HFFc6 (cell line): ENCODE measurements around the gene ABTB2. TPM values are rescaled to one million over a fixed set of nuclear protein-coding genes. Genes with fewer than 3 reads are reported as not detected.

Experiments
- DNase-seq: peaks from one replicate; pipeline ENCODE4 v3.0.0-alpha.2; 2018
- H3K27ac Mint-ChIP-seq: 2 replicates; pipeline ENCODE4 v1.8.0; 2020; ENCODE audit warnings: mild to moderate bottlenecking, mixed read lengths
- H3K27me3 Mint-ChIP-seq: 2 replicates; pipeline ENCODE4 v1.8.0; 2021; ENCODE audit warnings: mild to moderate bottlenecking, moderate library complexity, mixed read lengths; ENCODE audit not compliant: insufficient read depth
- H3K36me3 Mint-ChIP-seq: 2 replicates; pipeline ENCODE4 v1.8.0; 2021; ENCODE audit warnings: low read depth, mixed read lengths
- H3K4me1 Mint-ChIP-seq: 2 replicates; pipeline ENCODE4 v1.8.0; 2020; ENCODE audit warnings: low read depth, mixed read lengths
- H3K4me3 Mint-ChIP-seq: 2 replicates; pipeline ENCODE4 v1.8.0; 2020; ENCODE audit warnings: mild to moderate bottlenecking, moderate library complexity, mixed read lengths
- H3K9me3 Mint-ChIP-seq: 2 replicates; pipeline ENCODE4 v1.8.0; 2020; ENCODE audit warnings: mild to moderate bottlenecking, mixed read lengths
- total RNA-seq, 6 experiments: library from RNA; stranded (reverse); fragmentation: NEBNext Ultra II Directional; extraction: Animal tissue kit (Norgen Biotek cat#: 25700); gene quantifications; 2 replicates in 1 of 6; 3 replicates in 5 of 6; pipeline ENCODE4 v1.2.3, GENCODE V29; 2021
- TF ChIP-seq, protein P1 (sequence below): fragments of 200-600 bp; sonication (generic); IDR thresholded peaks from 2 replicates; pipeline ENCODE4 v1.5.0; 2021; ENCODE audit warnings: antibody characterized with exemption, mild to moderate bottlenecking

The ABTB2 gene
- total RNA-seq, 6 experiments from 2014 or later, result 2.5 to 3.6 (median 2.8) TPM

DNA sequence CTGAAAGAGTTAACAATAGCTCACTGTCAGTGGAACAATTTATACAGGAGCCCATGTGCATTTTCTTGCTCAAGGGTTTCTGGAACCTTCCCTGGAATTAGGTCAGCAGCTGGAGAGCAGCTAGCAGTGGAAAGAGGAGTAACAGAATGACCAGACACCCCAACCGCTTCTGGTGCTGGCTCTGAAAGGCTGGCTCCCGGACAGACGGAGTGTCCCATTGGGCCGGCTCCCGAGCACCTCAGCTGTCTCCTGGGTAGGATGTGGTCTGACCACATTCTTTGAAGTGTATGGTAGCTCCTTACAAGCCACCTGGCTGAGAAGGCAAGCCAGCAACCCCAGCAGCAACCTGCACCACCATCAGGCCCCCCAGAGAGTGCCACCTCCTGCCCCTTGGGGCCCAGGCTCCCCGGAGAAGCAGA, 44.7 kb downstream of the ABTB2 start:
- Mint-ChIP-seq H3K27ac (no peak overlapping the region), H3K9me3 (no peaks in the 10 kb centered on the region), H3K4me3 (no peak overlapping the region), H3K4me1 (peaks cover 17% of the 10 kb centered on the region), H3K27me3 (peaks cover 26% of the 10 kb centered on the region), H3K36me3 (no peaks in the 10 kb centered on the region)
- TF ChIP-seq, protein P1, sequence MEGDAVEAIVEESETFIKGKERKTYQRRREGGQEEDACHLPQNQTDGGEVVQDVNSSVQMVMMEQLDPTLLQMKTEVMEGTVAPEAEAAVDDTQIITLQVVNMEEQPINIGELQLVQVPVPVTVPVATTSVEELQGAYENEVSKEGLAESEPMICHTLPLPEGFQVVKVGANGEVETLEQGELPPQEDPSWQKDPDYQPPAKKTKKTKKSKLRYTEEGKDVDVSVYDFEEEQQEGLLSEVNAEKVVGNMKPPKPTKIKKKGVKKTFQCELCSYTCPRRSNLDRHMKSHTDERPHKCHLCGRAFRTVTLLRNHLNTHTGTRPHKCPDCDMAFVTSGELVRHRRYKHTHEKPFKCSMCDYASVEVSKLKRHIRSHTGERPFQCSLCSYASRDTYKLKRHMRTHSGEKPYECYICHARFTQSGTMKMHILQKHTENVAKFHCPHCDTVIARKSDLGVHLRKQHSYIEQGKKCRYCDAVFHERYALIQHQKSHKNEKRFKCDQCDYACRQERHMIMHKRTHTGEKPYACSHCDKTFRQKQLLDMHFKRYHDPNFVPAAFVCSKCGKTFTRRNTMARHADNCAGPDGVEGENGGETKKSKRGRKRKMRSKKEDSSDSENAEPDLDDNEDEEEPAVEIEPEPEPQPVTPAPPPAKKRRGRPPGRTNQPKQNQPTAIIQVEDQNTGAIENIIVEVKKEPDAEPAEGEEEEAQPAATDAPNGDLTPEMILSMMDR, result no peak
- DNase-seq, result no peak

DNA sequence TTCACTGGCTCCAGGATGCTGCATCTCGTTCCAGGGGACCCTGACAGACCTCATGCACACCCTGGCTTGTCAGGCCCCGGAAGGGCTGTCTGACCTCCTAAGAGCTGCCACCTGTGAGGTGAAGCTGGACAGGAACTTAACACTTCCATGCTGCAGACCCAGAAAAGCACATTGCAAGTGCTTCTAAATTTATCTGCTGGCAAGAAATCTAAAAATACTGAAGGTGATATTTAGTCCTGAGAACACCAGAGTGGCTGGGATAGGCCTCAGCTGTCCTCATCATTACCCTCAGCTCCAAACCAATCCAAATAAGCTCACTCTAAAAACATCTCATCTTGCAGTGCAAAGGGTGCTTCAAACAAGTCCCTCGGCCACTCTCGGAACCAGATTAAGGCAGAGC, 46.7 kb downstream of the ABTB2 start:
- no peaks in the 10 kb centered on the region for H3K9me3 Mint-ChIP-seq
- H3K36me3 Mint-ChIP-seq, result no peaks in the 10 kb centered on the region
- H3K27ac Mint-ChIP-seq, result no peak overlapping the region
- H3K27me3 Mint-ChIP-seq, result peaks cover 28% of the 10 kb centered on the region
- DNase-seq, result no peak
- H3K4me1 Mint-ChIP-seq, result peaks cover 17% of the 10 kb centered on the region
- H3K4me3 Mint-ChIP-seq, result no peak overlapping the region
- TF ChIP-seq, protein P1, result no peak

DNA sequence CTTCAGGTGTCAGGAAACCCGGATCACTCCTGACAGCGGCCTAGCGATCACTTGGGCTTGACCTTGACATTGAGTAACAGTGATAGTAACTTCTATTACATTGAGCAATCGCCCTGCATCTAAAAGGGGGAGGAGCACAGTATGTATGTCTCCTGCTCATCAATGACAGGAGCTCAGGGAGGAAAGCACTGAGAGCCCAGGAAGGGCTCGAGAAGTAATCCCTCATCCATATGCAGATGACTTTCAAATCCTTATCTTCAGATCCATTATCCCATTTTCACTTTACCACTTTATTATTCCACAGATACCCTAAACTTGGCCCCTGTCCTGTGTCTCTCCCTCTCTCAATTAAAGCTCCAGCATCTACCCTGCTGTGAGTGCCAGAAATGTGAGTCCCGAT, 47.8 kb downstream of the ABTB2 start:
- no peak overlapping the region for H3K27ac Mint-ChIP-seq
- TF ChIP-seq, protein P1, result no peak
- H3K4me1 Mint-ChIP-seq, result peaks cover 24% of the 10 kb centered on the region
- DNase-seq, result no peak
- H3K4me3 Mint-ChIP-seq, result no peak overlapping the region
- H3K27me3 Mint-ChIP-seq, result peaks cover 27% of the 10 kb centered on the region
- no peaks in the 10 kb centered on the region for H3K9me3 Mint-ChIP-seq
- no peaks in the 10 kb centered on the region for H3K36me3 Mint-ChIP-seq

DNA sequence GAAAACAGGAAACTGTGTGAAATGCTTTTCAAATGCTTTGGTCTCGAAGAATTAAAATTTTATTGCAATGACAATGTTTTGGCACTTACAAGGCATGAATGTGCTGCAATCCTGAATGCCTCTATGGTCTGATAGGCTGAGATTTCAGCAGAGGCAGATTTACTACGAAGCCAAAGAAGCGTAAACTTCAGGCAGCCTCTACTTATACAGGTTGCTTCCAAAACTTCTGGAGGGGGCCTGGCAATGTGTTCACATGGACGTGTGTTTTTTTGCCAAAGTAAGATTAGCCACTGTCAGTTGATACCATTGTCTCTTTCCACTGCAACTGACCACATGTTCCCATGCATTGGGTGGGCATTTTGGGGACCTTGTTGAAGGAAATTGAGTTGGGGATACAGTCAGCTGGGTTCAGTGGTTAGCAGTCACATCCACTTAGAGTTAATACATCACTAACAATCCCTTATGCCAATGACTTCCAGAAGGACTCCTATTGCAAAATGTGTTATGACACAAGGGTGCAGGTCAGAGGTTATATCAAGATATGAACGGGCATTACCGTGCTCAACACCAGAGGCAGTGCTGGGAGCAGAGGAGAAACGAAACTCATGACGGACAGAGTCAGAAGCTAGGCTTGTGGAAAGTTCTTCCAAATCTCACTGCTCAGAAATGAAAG, 48.8 kb downstream of the ABTB2 start:
- Mint-ChIP-seq H3K36me3 (no peaks in the 10 kb centered on the region), H3K27me3 (peaks cover 23% of the 10 kb centered on the region), H3K9me3 (no peaks in the 10 kb centered on the region), H3K4me1 (peaks cover 25% of the 10 kb centered on the region), H3K27ac (no peak overlapping the region), H3K4me3 (no peak overlapping the region)
- TF ChIP-seq, protein P1, result no peak
- no peak for DNase-seq

DNA sequence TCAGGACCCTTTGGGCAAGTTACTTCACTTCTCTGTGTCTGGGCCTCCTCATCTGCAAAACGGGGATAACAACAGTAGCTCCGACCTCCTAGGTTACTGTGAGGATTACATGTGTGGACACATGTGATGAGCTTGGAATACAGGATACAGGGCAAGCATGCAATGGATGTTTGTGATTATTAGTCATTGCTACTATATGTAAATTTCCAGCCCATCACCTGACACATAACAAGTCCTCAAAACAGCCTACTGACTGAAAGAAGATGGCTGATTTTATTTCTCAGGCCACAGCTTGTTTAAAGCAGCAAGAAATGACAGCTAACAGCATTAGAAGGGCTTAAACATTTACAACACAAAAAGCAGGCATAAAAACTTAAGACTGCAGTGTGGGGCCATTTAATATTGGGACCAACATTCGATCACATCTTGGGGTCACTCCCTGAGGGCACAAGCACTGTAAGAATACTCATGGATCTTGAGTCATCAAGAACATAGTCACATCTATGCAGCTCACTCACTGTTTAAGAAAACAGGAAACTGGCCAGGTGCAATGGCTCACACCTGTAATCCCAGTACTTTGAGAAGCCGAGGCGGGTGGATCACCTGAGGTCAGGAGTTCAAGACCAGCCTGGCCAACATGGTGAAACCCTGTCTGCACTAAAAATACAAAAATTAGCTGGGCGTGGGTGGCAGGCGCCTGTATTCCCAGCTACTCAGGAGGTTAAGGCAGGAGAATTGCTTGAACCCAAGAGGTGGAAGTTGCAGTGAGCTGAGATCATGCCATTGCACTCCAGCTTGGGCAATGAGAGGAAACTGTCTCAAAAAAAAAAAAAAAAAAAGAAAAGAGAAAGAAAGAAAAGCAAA, 49.5 kb downstream of the ABTB2 start:
- Mint-ChIP-seq H3K27ac (no peak overlapping the region), H3K27me3 (peaks cover 20% of the 10 kb centered on the region), H3K9me3 (no peaks in the 10 kb centered on the region), H3K4me1 (peaks cover 27% of the 10 kb centered on the region), H3K36me3 (no peaks in the 10 kb centered on the region), H3K4me3 (no peak overlapping the region)
- DNase-seq, result no peak
- TF ChIP-seq, protein P1, result no peak
